Adipocyte (in vitro differentiated cells): ENCODE data around the gene FPGS.
A peak's percentile ranks its signal among the peaks of the same experiment; 100 is the strongest.

Source experiments
- DNase-seq: peaks from one replicate; pipeline ENCODE4 v3.0.0-alpha.2; 2015; ENCODE audit warnings: low read depth
- H3K27me3 ChIP-seq: replicated peaks from 2 replicates; pipeline ENCODE4 v1.7.0; 2013; ENCODE audit warnings: mild to moderate bottlenecking, low read length, moderate library complexity; ENCODE audit not compliant: control insufficient read depth, insufficient read depth
- H3K36me3 ChIP-seq: 2 replicates; pipeline ENCODE4 v1.7.0; 2013; ENCODE audit warnings: low read length, mild to moderate bottlenecking, moderate library complexity; ENCODE audit not compliant: control insufficient read depth, insufficient read depth, severe bottlenecking
- H3K4me1 ChIP-seq: 2 replicates; pipeline ENCODE4 v1.7.0; 2013; ENCODE audit warnings: mild to moderate bottlenecking, low read length, moderate library complexity; ENCODE audit not compliant: control insufficient read depth, insufficient read depth
- H3K4me3 ChIP-seq: 2 replicates; pipeline ENCODE4 v1.7.0; 2013; ENCODE audit warnings: mild to moderate bottlenecking, low read length, moderate library complexity
- H3K9ac ChIP-seq: 2 replicates; pipeline ENCODE4 v1.7.0; 2013; ENCODE audit warnings: mild to moderate bottlenecking, low read length, moderate library complexity
- H3K9me3 ChIP-seq: 2 replicates; pipeline ENCODE4 v1.7.0; 2013; ENCODE audit warnings: mild to moderate bottlenecking, low read length, moderate library complexity; ENCODE audit not compliant: control insufficient read depth

The FPGS gene

GRCh38 chr9:127858041-127858512 lies 55.4 kb downstream of the FPGS start:
- Histone ChIP-seq H3K4me1 (peaks cover 25% of the 10 kb centered on the region), H3K36me3 (no peaks in the 10 kb centered on the region), H3K9me3 (no peaks in the 10 kb centered on the region), H3K9ac (peak overlapping the region; percentile 47), H3K27me3 (no peaks in the 10 kb centered on the region), H3K4me3 (no peak overlapping the region)
- DNase-seq = no peak

- Histone ChIP-seq H3K36me3 (no peaks in the 10 kb centered on the region), H3K4me3 (no peak overlapping the region), H3K27me3 (no peaks in the 10 kb centered on the region), H3K9me3 (no peaks in the 10 kb centered on the region), H3K9ac (no peak overlapping the region), H3K4me1 (peaks cover 18% of the 10 kb centered on the region)
- no peak for DNase-seq
Observed at GRCh38 chr9:127860260-127860659, 57.6 kb downstream of the FPGS start.

- DNase-seq = no peak
- H3K4me1 ChIP-seq = peaks cover 18% of the 10 kb centered on the region
- no peaks in the 10 kb centered on the region for H3K9me3 ChIP-seq
- no peaks in the 10 kb centered on the region for H3K27me3 ChIP-seq
- H3K36me3 ChIP-seq = peaks cover 1% of the 10 kb centered on the region
- no peak overlapping the region for H3K4me3 ChIP-seq
- H3K9ac ChIP-seq = no peak overlapping the region
Observed at GRCh38 chr9:127860779-127861178, 58.1 kb downstream of the FPGS start.

- Histone ChIP-seq H3K4me3 (no peak overlapping the region), H3K4me1 (peaks cover 18% of the 10 kb centered on the region), H3K9me3 (no peaks in the 10 kb centered on the region), H3K27me3 (no peaks in the 10 kb centered on the region), H3K9ac (no peak overlapping the region), H3K36me3 (peaks cover 6% of the 10 kb centered on the region)
- no peak for DNase-seq
Observed at GRCh38 chr9:127862075-127863011, 59.7 kb downstream of the FPGS start.

- Histone ChIP-seq H3K4me1 (peaks cover 10% of the 10 kb centered on the region), H3K27me3 (no peaks in the 10 kb centered on the region), H3K9me3 (no peaks in the 10 kb centered on the region), H3K9ac (no peak overlapping the region), H3K4me3 (no peak overlapping the region), H3K36me3 (peaks cover 14% of the 10 kb centered on the region)
- no peak for DNase-seq
Observed at GRCh38 chr9:127863191-127863621, 60.5 kb downstream of the FPGS start.
